CD8-positive, alpha-beta memory T cell (primary cell): ENCODE results near the gene TBL1X. TPM values are rescaled to one million over a fixed set of nuclear protein-coding genes. Genes with fewer than 3 reads are reported as not detected.

ENCODE experiments used
- CTCF ChIA-PET: fragments of 350-600 bp; sonication (Branson Sonifier 250); formaldehyde crosslinking; loops from one replicate; lab custom pipeline; 2021; ENCODE audit warnings: antibody characterized with exemption; lab: Charles Lee
- POLR2A ChIA-PET: fragments of 350-600 bp; sonication (Branson Sonifier 250); formaldehyde crosslinking; loops from one replicate; lab custom pipeline; 2021; ENCODE audit warnings: antibody characterized with exemption; lab: Charles Lee
- DNase-seq, 5 donors: peaks; one replicate each; pipeline versions ENCODE4 v3.0.0 to v3.0.0-alpha.2; 2020 to 2022; ENCODE audit warnings: mixed read lengths in 1 of 5
- H3K27ac ChIP-seq: one replicate; pipeline ENCODE4 v1.7.0; 2013; ENCODE audit warnings: low read depth, mild to moderate bottlenecking, low read length, moderate library complexity
- H3K27me3 ChIP-seq: 2 replicates; pipeline ENCODE4 v1.7.0; 2013; ENCODE audit warnings: low read length, mild to moderate bottlenecking; ENCODE audit not compliant: insufficient read depth, poor library complexity, severe bottlenecking
- H3K36me3 ChIP-seq: 2 replicates; pipeline ENCODE4 v1.7.0; 2013; ENCODE audit warnings: mild to moderate bottlenecking, low read length, moderate library complexity; ENCODE audit not compliant: insufficient read depth
- H3K4me1 ChIP-seq: 2 replicates; pipeline ENCODE4 v1.7.0; 2013; ENCODE audit warnings: mild to moderate bottlenecking, low read length, moderate library complexity; ENCODE audit not compliant: insufficient read depth
- H3K4me3 ChIP-seq: 2 replicates; pipeline ENCODE4 v1.7.0; 2013; ENCODE audit warnings: mild to moderate bottlenecking, low read length
- H3K9me3 ChIP-seq: 2 replicates; pipeline ENCODE4 v1.7.0; 2013; ENCODE audit warnings: mild to moderate bottlenecking, low read length
- H3K27ac Mint-ChIP-seq, 8 donors: one replicate each; pipeline ENCODE4 v1.8.0; 2020 to 2021; ENCODE audit warnings: mixed read lengths in 8 of 8, mild to moderate bottlenecking in 6 of 8, inconsistent platforms in 3 of 8, moderate library complexity in 3 of 8
- H3K27me3 Mint-ChIP-seq, 2 donors: one replicate each; pipeline ENCODE4 v1.8.0; 2020 to 2021; ENCODE audit warnings: mixed read lengths in 2 of 2, mild to moderate bottlenecking in 1 of 2, moderate library complexity in 1 of 2
- H3K36me3 Mint-ChIP-seq, 3 donors: one replicate each; pipeline ENCODE4 v1.8.0; 2020 to 2021; ENCODE audit warnings: mixed read lengths in 3 of 3, inconsistent platforms in 1 of 3, mild to moderate bottlenecking in 1 of 3
- H3K4me1 Mint-ChIP-seq, 3 donors: one replicate each; pipeline ENCODE4 v1.8.0; 2020 to 2021; ENCODE audit warnings: mixed read lengths in 3 of 3, inconsistent platforms in 1 of 3, mild to moderate bottlenecking in 1 of 3
- H3K4me3 Mint-ChIP-seq, 7 donors: one replicate each; pipeline ENCODE4 v1.8.0; 2020 to 2021; ENCODE audit warnings: mixed read lengths in 7 of 7, mild to moderate bottlenecking in 6 of 7, moderate library complexity in 4 of 7, inconsistent platforms in 2 of 7
- H3K9me3 Mint-ChIP-seq, 5 donors: one replicate each; pipeline ENCODE4 v1.8.0; 2020 to 2022; ENCODE audit warnings: mixed read lengths in 5 of 5, mild to moderate bottlenecking in 3 of 5, moderate library complexity in 2 of 5, inconsistent platforms in 1 of 5
- polyA plus RNA-seq: library from polyadenylated mRNA; unstranded; fragments of 300-500 nt; fragmentation: Illumina TruSeq; gene quantifications from one replicate; pipeline ENCODE4 v1.2.3, GENCODE V29; 2021
- total RNA-seq, 2 experiments: library from RNA; stranded (reverse); gene quantifications; one replicate each; pipeline ENCODE4 v1.2.3, GENCODE V29; 2021

TBL1X gene
- total and polyA plus RNA-seq, 3 experiments from 2014 or later, result 16.1 to 25.0 (median 21.3) TPM

- no peak overlapping the region for H3K27ac Mint-ChIP-seq
- H3K4me1 ChIP-seq, result no peaks in the 10 kb centered on the region
- ChIA-PET POLR2A (no interaction called here), CTCF (no interaction called here)
- H3K36me3 Mint-ChIP-seq, result no peaks in the 10 kb centered on the region
- no peak overlapping the region for H3K27ac ChIP-seq
- no peaks in the 10 kb centered on the region for H3K36me3 ChIP-seq
- H3K27me3 ChIP-seq, result no peaks in the 10 kb centered on the region
- H3K9me3 Mint-ChIP-seq, result no peaks in the 10 kb centered on the region
- H3K4me3 ChIP-seq, result no peak overlapping the region
- DNase-seq, result no peak
- H3K4me1 Mint-ChIP-seq, result peaks cover 0 to 8% (median 0%) of the 10 kb centered on the region in 3 donors
- H3K4me3 Mint-ChIP-seq, result no peak overlapping the region
- H3K9me3 ChIP-seq, result no peaks in the 10 kb centered on the region
- H3K27me3 Mint-ChIP-seq, result peaks cover 21 to 28% of the 10 kb centered on the region in 2 donors
Measured at GRCh38 chrX:9788911-9789310, 324.1 kb downstream of the TBL1X start.

GRCh38 chrX:9789555-9789954 is 324.7 kb downstream of the TBL1X start:
- Histone ChIP-seq H3K4me3 (no peak overlapping the region), H3K27me3 (no peaks in the 10 kb centered on the region), H3K9me3 (no peaks in the 10 kb centered on the region), H3K4me1 (no peaks in the 10 kb centered on the region), H3K27ac (no peak overlapping the region), H3K36me3 (no peaks in the 10 kb centered on the region)
- H3K4me3 Mint-ChIP-seq, result no peak overlapping the region
- ChIA-PET CTCF (no interaction called here), POLR2A (no interaction called here)
- no peaks in the 10 kb centered on the region for H3K36me3 Mint-ChIP-seq
- DNase-seq, result no peak
- peaks cover 21 to 25% of the 10 kb centered on the region in 2 donors for H3K27me3 Mint-ChIP-seq
- H3K9me3 Mint-ChIP-seq, result no peaks in the 10 kb centered on the region
- no peak overlapping the region for H3K27ac Mint-ChIP-seq
- peaks cover 0 to 8% (median 0%) of the 10 kb centered on the region in 3 donors for H3K4me1 Mint-ChIP-seq
